Measurements from ENCODE around the gene ZFYVE21. TPM values are rescaled to one million over a fixed set of nuclear protein-coding genes. Genes with fewer than 3 reads are reported as not detected.

ZFYVE21 gene
- total RNA-seq, 4 donors from 2014 or later = 78.7 to 175 (median 139) TPM

DNA sequence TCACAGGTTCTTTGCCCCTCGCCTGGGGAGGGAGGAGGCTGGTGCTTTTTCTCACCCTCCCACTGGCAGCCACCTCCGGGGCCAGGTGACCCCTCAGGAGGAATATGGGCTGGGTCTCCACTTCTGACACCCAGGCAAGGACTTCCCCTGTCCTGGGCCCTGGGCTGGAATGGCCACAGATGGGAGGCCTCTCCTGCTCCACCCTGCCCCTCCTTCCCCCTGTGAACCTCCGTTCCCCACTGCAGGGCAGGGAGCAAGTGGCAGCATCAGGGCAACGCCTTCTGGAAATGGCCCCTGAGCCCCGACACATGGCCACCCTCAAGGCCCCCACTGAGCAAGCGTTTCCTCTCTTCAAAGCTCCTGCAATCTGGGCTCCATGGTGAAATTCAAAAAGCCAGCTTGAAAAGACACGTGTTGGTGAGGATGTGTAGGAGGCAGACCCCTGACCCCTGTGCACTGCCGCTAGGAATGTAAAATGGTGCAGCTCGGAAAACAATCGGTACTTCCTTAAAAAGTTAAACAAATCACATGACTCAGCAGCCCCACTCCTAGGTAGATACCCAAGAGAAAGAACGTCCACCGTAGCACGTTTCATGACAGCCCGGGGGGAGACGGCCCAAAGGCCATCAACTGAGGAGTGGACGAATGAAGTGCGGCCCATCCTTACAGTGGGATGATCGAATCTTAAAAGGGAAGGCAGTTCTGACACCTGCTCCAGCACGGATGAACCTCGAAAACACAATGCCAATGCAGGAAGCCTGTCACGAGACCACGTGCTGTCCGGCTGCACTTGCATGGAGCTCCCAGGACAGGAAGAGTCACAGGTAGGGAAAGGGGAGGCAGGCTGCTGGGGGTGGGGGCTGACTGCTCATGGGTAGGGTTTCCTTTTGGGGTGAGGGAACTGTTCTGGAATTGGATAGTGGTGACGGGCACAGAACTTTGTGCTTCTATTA lies 11.9 kb upstream of the ZFYVE21 start:
- TF ChIP-seq, protein P1, sequence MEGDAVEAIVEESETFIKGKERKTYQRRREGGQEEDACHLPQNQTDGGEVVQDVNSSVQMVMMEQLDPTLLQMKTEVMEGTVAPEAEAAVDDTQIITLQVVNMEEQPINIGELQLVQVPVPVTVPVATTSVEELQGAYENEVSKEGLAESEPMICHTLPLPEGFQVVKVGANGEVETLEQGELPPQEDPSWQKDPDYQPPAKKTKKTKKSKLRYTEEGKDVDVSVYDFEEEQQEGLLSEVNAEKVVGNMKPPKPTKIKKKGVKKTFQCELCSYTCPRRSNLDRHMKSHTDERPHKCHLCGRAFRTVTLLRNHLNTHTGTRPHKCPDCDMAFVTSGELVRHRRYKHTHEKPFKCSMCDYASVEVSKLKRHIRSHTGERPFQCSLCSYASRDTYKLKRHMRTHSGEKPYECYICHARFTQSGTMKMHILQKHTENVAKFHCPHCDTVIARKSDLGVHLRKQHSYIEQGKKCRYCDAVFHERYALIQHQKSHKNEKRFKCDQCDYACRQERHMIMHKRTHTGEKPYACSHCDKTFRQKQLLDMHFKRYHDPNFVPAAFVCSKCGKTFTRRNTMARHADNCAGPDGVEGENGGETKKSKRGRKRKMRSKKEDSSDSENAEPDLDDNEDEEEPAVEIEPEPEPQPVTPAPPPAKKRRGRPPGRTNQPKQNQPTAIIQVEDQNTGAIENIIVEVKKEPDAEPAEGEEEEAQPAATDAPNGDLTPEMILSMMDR (IDR thresholded peaks at IDR 0.05; ENCODE audit: low read depth) = no peak

DNA sequence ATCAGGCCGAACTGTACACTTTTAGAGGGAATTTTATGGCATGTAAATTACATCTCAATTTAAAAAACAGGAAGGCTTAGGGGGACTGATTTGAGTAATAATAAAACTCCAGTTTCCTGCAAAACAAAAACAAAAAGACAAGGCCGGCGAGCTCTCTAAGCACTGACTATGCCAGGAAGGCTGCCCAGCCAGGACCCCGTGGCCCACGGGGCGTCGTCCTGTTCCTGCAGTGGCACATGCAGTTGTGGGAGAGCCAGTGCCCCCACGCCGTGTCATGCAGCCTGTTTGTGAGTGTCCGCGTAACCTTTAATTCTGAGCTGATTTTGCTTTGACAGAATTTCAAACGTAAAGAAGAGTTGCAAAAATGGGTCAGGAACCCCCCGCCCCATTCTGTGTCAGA lies 10.9 kb upstream of the ZFYVE21 start:
- TF ChIP-seq, protein P1 (IDR thresholded peaks at IDR 0.05; ENCODE audit: low read depth) = no peak

DNA sequence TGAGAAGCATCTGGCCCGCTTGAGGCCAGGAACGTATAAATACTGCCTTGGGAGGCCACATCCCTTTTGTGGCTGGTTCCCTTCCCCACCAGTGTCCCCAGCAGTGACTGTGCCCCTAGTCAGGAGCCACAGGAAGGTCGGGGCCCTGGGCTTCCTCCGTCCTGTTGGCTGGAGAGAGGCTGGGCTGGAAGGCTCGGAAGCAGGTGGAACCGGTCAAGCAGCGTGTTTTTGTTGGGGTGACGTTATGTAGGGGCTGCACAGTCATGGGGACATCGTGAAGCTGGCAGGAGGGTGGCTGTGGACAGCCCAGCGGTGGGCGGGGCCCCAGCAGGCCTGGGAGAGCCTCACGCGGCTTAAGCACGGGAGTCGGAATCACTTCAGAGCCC lies 10.5 kb upstream of the ZFYVE21 start:
- TF ChIP-seq, protein P1 (IDR thresholded peaks at IDR 0.05; ENCODE audit: low read depth) = no peak

DNA sequence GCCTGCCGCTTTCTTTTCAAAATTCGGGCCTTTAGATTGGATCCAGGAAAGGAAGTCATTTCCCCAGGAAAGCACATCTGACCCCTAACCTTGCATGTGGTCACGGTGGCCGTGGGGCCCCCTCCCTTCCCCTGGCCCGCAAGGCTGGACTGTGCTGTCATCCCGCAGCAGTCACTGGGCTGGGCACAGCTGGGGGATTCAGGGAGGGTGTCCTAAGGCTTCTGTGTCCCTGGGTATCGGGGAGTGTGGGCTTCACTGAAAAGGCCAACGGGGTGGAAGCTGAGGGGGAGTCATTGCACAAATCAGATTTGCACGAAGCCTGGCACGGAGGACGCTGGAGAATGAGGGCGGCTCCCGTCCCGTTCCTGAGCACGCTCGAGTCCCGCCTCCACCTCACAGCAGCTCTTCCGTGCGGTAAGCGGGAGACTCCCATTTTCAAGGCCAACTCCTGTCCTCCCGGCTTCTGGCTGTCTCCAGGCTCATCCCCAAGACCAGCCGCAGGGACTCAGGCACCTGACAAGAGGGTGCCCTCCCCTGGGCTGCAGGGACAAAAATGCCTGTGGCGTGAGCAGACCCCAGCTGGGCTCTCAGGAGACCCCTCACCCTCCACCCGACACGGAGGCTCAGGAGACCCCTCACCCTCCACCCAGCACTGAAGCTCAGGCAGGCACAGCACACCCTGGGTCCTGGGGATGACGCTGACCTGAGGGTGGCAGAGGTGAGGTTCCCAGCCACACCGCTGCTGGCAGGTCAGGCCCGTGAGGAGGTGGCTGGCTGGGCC lies 9.9 kb upstream of the ZFYVE21 start:
- TF ChIP-seq, protein P1 (IDR thresholded peaks at IDR 0.05; ENCODE audit: low read depth) = no peak

DNA sequence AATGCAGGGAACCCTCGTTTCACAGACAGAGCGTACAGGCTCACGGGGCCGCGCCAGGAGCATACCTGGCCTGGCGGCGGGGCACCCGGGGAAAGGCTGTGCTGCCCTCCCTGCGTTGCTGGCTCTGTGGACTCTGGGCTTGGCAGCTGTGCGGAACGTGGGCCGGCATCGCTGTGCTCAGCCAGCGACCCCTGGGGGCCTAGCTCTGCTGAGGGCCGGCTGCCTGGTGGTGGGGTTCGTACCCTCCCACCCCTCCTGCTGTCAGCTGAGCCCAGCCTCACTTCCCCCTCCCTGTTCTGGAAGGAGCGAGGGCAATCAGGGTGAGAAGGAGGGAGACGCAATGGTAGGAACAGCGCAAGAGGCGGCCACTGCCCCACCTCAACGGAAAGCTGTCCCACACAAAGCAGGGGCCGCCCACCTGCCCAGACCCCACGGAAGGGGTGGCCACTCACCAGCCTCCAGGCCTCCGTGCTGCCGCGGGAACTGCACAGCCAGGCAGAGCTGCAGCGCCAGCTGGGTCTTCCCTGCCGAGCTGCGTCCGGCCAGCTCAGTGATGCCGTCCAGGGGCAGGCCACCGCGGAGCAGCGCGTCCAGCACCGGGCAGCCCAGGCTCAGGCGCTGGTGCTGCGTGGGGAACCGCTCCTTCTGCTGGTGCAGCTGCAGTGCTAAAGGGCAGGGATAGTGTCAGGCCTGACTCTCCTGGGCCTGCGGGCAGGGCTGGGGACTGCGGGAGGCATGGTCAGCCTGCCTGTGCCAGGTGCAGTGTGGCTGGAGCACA lies 8.9 kb upstream of the ZFYVE21 start:
- TF ChIP-seq, protein P1 (IDR thresholded peaks at IDR 0.05; ENCODE audit: low read depth) = no peak

DNA sequence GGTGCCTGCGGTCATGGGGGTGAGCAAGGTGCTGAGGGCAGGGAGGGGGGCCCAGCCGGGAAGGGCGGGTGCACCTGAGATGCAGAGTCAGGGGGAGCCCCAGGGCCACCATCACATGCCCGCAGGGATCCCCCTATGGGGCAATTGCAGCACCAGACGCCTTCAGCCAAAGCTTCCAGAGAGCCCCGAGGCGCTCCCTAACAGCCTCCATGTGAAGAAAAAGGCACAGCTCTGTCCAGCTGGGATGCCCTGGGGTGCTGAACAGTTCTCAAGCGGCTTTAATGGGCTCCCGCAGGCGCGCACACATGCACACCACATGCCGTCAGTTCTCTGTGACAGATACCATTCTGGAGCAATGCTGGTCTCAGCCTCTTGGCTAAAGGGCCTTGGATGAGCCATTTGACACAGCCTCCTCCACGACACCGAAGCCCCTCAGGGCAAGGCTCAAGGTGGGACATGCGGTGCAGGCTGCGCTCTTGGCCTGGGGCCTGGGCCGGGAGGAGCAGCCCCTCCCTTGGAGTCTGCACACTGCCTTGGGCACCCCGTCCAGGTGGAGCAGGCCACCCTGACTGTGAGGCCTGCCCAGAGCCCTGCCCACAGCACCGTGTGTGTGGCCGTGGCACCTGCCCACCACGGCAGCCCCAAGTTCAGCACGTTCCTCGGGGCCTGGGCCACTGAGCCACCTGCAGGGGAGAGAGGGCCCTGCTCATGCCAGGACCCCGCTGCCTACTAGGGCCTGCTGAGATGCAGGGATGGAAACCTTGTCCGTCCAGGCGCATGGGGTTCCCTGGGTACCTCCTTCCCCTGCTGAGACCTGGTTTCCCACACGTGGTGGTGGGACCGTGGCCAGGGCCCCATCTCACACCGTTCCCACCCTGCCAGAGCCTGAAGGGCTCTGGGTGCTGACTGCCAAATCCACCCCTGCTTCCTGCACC lies 8.0 kb upstream of the ZFYVE21 start:
- TF ChIP-seq, protein P1 (IDR thresholded peaks at IDR 0.05; ENCODE audit: low read depth) = no peak

Data from subcutaneous adipose tissue (tissue), 4 donors.